H1 (cell line): ENCODE results near the gene SIGLEC12. TPM values are rescaled to one million over a fixed set of nuclear protein-coding genes. Genes with fewer than 3 reads are reported as not detected.

Source experiments
- CTCF ChIA-PET: fragments of 300-600 bp; sonication (Branson Sonifier 250); formaldehyde crosslinking; loops from one replicate; lab custom pipeline; 2021; ENCODE audit not compliant: partially characterized antibody; lab: Charles Lee
- POLR2A ChIA-PET: fragments of 300-600 bp; sonication (Branson Sonifier 250); formaldehyde crosslinking; loops from one replicate; lab custom pipeline; 2021; ENCODE audit warnings: inconsistent platforms; ENCODE audit not compliant: partially characterized antibody; lab: Charles Lee
- DNase-seq, 2 experiments: peaks; one replicate each; pipeline versions ENCODE4 v3.0.0 to v3.0.0-alpha.2; 2010 to 2022; ENCODE audit warnings: low spot score in 2 of 2, low read depth in 1 of 2, mixed read lengths in 1 of 2
- FAIRE-seq: peaks from 2 replicates; lab custom pipeline; 2011; peaks lifted over from hg19 to GRCh38; lab: Jason Lieb, UNC
- H2AFZ ChIP-seq: 2 replicates; pipeline ENCODE4 v1.8.1; 2012; ENCODE audit warnings: low read length, inconsistent platforms
- H2AK5ac ChIP-seq: 2 replicates; pipeline ENCODE4 v1.6.1; 2013; ENCODE audit warnings: low read depth, low read length
- H2BK120ac ChIP-seq: replicated peaks from 2 replicates; pipeline ENCODE3; 2013; ENCODE audit warnings: low read depth, low read length, inconsistent platforms
- H2BK12ac ChIP-seq: 2 replicates; pipeline ENCODE4 v1.6.1; 2013; ENCODE audit warnings: low read depth, low read length
- H2BK15ac ChIP-seq: 2 replicates; pipeline ENCODE4 v1.6.1; 2013; ENCODE audit warnings: low read length
- H2BK20ac ChIP-seq: 2 replicates; pipeline ENCODE4 v1.6.1; 2013; ENCODE audit warnings: low read length
- H2BK5ac ChIP-seq: 2 replicates; pipeline ENCODE4 v1.6.1; 2013; ENCODE audit warnings: low read depth, low read length
- H3K14ac ChIP-seq: 2 replicates; pipeline ENCODE4 v1.6.1; 2013; ENCODE audit warnings: inconsistent platforms; ENCODE audit not compliant: insufficient read length
- H3K18ac ChIP-seq: 2 replicates; pipeline ENCODE4 v1.6.1; 2013; ENCODE audit warnings: low read length; ENCODE audit errors: extremely low read depth
- H3K23ac ChIP-seq: 2 replicates; pipeline ENCODE4 v1.6.1; 2013; ENCODE audit warnings: inconsistent platforms; ENCODE audit not compliant: insufficient read length
- H3K23me2 ChIP-seq: 2 replicates; pipeline ENCODE4 v1.6.1; 2013; ENCODE audit warnings: low read depth, low read length
- H3K27ac ChIP-seq: 2 replicates; pipeline ENCODE4 v1.6.1; 2011; ENCODE audit warnings: low read depth, low read length, inconsistent platforms
- H3K27me3 ChIP-seq, 4 experiments: replicated peaks in 1 of 4; 1 replicate in 1 of 4; 2 replicates in 3 of 4; pipeline versions ENCODE4 v1.6.1 to v1.8.1; 2011 to 2013; ENCODE audit warnings: low read length in 3 of 4, mild to moderate bottlenecking in 3 of 4, inconsistent platforms in 2 of 4, mixed read lengths in 2 of 4, moderate library complexity in 1 of 4; ENCODE audit not compliant: control insufficient read depth in 3 of 4, insufficient read depth in 3 of 4; ENCODE audit errors: extremely low read depth in 1 of 4
- H3K36me3 ChIP-seq, 4 experiments: 2 replicates each; pipeline versions ENCODE4 v1.6.1 to v1.8.1; 2011 to 2013; ENCODE audit warnings: mild to moderate bottlenecking in 4 of 4, low read length in 3 of 4, moderate library complexity in 2 of 4, control low read depth in 1 of 4, inconsistent platforms in 1 of 4; ENCODE audit not compliant: insufficient read depth in 4 of 4, control insufficient read depth in 2 of 4
- H3K4ac ChIP-seq: replicated peaks from 2 replicates; pipeline ENCODE3; 2013; ENCODE audit warnings: low read length, low read depth, mixed read lengths, inconsistent platforms; ENCODE audit not compliant: insufficient read length
- H3K4me1 ChIP-seq, 4 experiments: replicated peaks in 1 of 4; 1 replicate in 1 of 4; 2 replicates in 3 of 4; pipeline versions ENCODE4 v1.6.1 to v1.8.1; 2011 to 2013; ENCODE audit warnings: low read length in 3 of 4, inconsistent platforms in 2 of 4, mixed read lengths in 1 of 4; ENCODE audit not compliant: insufficient read depth in 4 of 4, control insufficient read depth in 3 of 4
- H3K4me2 ChIP-seq, 2 experiments: 2 replicates each; pipeline versions ENCODE4 v1.6.1 to v1.8.1; 2011 to 2013; ENCODE audit warnings: low read depth in 2 of 2, low read length in 2 of 2, control low read depth in 1 of 2, inconsistent platforms in 1 of 2, mild to moderate bottlenecking in 1 of 2; ENCODE audit not compliant: insufficient read depth in 1 of 2
- H3K4me3 ChIP-seq, 4 experiments: fragments of 200-600, 300-600 bp in 1 of 4; sonication (generic), shearing (Covaris generic), sonication (Bioruptor Twin) in 1 of 4; 2 replicates each; pipeline versions ENCODE4 v1.5.1 to v1.8.1; 2011 to 2016; ENCODE audit warnings: low read length in 4 of 4, low read depth in 3 of 4, control low read depth in 2 of 4, inconsistent platforms in 2 of 4, mild to moderate bottlenecking in 2 of 4, mixed read lengths in 1 of 4, moderate library complexity in 1 of 4; ENCODE audit not compliant: insufficient read depth in 2 of 4; ENCODE audit errors: extremely low read depth in 1 of 4
- H3K56ac ChIP-seq: replicated peaks from 2 replicates; pipeline ENCODE3; 2013; ENCODE audit warnings: low read depth, mild to moderate bottlenecking, mixed read lengths, low read length, inconsistent platforms; ENCODE audit not compliant: insufficient read length
- H3K79me1 ChIP-seq: 2 replicates; pipeline ENCODE4 v1.6.1; 2013; ENCODE audit warnings: low read depth, low read length, control low read depth
- H3K79me2 ChIP-seq, 2 experiments: 2 replicates each; pipeline versions ENCODE4 v1.6.1 to v1.8.1; 2012 to 2013; ENCODE audit warnings: low read length in 2 of 2, mild to moderate bottlenecking in 2 of 2, inconsistent platforms in 1 of 2; ENCODE audit not compliant: insufficient read depth in 2 of 2, control insufficient read depth in 1 of 2
- H3K9ac ChIP-seq, 4 experiments: replicated peaks in 1 of 4; 1 replicate in 1 of 4; 2 replicates in 3 of 4; pipeline versions ENCODE4 v1.6.1 to v1.8.1; 2011 to 2013; ENCODE audit warnings: low read depth in 3 of 4, low read length in 3 of 4, control low read depth in 2 of 4, mild to moderate bottlenecking in 2 of 4, moderate library complexity in 2 of 4, inconsistent platforms in 1 of 4; ENCODE audit errors: extremely low read depth in 1 of 4
- H3K9me3 ChIP-seq, 2 experiments: 2 replicates each; pipeline versions ENCODE4 v1.6.1 to v1.8.1; 2012 to 2013; ENCODE audit warnings: mild to moderate bottlenecking in 2 of 2, moderate library complexity in 2 of 2, control low read depth in 1 of 2, inconsistent platforms in 1 of 2, low read depth in 1 of 2, low read length in 1 of 2, mixed read lengths in 1 of 2; ENCODE audit not compliant: insufficient read depth in 2 of 2
- H4K20me1 ChIP-seq, 2 experiments: replicated peaks in 1 of 2; 2 replicates each; pipeline versions ENCODE3 to v1.8.1; 2011 to 2013; ENCODE audit warnings: inconsistent platforms in 2 of 2, low read length in 2 of 2, mild to moderate bottlenecking in 1 of 2; ENCODE audit not compliant: insufficient read depth in 2 of 2, control insufficient read depth in 1 of 2
- H4K5ac ChIP-seq: 2 replicates; pipeline ENCODE4 v1.6.1; 2013; ENCODE audit warnings: low read length, low read depth, mixed read lengths, inconsistent platforms; ENCODE audit not compliant: insufficient read length
- H4K8ac ChIP-seq: 2 replicates; pipeline ENCODE4 v1.8.0; 2013; ENCODE audit warnings: mild to moderate bottlenecking, moderate library complexity, low read length, inconsistent platforms; ENCODE audit not compliant: insufficient read depth; ENCODE audit errors: extremely low read depth
- H4K91ac ChIP-seq: replicated peaks from 2 replicates; pipeline ENCODE3; 2013; ENCODE audit warnings: low read length, mixed read lengths, inconsistent platforms; ENCODE audit not compliant: insufficient read length
- NANOG ChIP-seq: IDR thresholded peaks from 2 replicates; pipeline ENCODE4 v1.6.1; 2011; ENCODE audit warnings: low read length, low read depth, mild to moderate bottlenecking, inconsistent platforms; ENCODE audit not compliant: insufficient read depth, poor library complexity, severe bottlenecking
- RFX5 ChIP-seq: IDR thresholded peaks from 2 replicates; pipeline ENCODE4 v1.6.1; 2011; ENCODE audit warnings: low read depth, low read length, improper control_type of control experiment, borderline replicate concordance
- RNF2 ChIP-seq: fragments of 200-900, 300-1000 bp; sonication (generic); IDR thresholded peaks from 2 replicates; pipeline ENCODE4 v1.7.1; 2016; ENCODE audit warnings: borderline replicate concordance, low read depth, mild to moderate bottlenecking, antibody characterized with exemption, low read length; ENCODE audit not compliant: poor library complexity, severe bottlenecking; ENCODE audit errors: missing control alignments
- SP2 ChIP-seq: IDR thresholded peaks from 2 replicates; pipeline ENCODE4 v1.6.1; 2012; ENCODE audit warnings: mild to moderate bottlenecking, low read length, inconsistent platforms
- ZNF274 ChIP-seq: IDR thresholded peaks from 2 replicates; pipeline ENCODE4 v1.7.0; 2012; ENCODE audit warnings: low read length, borderline replicate concordance; ENCODE audit errors: extremely low read depth
- WGBS, 2 experiments: shearing (Covaris generic) in 1 of 2; methylation state at CpG; one replicate each; pipeline versions ENCODE4 v1.1.6 to v1.1.7; 2013 to 2015; ENCODE audit warnings: low lambda C conversion rate in 2 of 2, mixed read lengths in 2 of 2, inconsistent platforms in 1 of 2, low coverage in 1 of 2, missing lambda C conversion rate in 1 of 2; ENCODE audit not compliant: insufficient replicate concordance in 2 of 2, insufficient coverage in 1 of 2, insufficient read length in 1 of 2; ENCODE audit errors: extremely low coverage in 1 of 2, missing lambda C conversion rate in 1 of 2; 5-methylcytosine and 5-hydroxymethylcytosine counted together
- polyA plus RNA-seq, 7 experiments: library from polyadenylated mRNA; depleted of rRNA in 3 of 7; stranded (reverse) in 5 of 7; unstranded in 2 of 7; fragments of >200 nt in 5 of 7; fragments of 200-250 nt in 2 of 7; gene quantifications; 1 replicate in 5 of 7; 2 replicates in 1 of 7; 4 replicates in 1 of 7; pipeline versions ENCODE4 v1.2.1 to v1.2.3, GENCODE V29; 2011 to 2013; ENCODE audit warnings: missing spikeins in 2 of 7, mixed read lengths in 2 of 7
- total RNA-seq: library from RNA; stranded (reverse); fragmentation: NEBNext Ultra II Directional; extraction: Animal tissue kit (Norgen Biotek cat#: 25700); gene quantifications from 2 replicates; pipeline ENCODE4 v1.2.1, GENCODE V29; 2021

Gene SIGLEC12
- total and polyA plus RNA-seq, 2 of the 8 experiments (the other 6 are each of a cell fraction or from before 2014, with no cell fraction given), result not detected

- Histone ChIP-seq H3K9ac (no peak overlapping the region), H3K23me2 (peaks cover 5% of the 10 kb centered on the region; the same call in 1 of the 2 replicates), H3K36me3 (no peaks in the 10 kb centered on the region), H2AK5ac (no peak overlapping the region), H2BK5ac (no peak overlapping the region), H3K79me1 (no peaks in the 10 kb centered on the region), H3K9me3 (peaks cover 33 to 51% of the 10 kb centered on the region in 2 experiments; a peak in 3 of 4 replicates), H3K27ac (no peak overlapping the region), H2BK20ac (no peak overlapping the region), H3K27me3 (no peaks in the 10 kb centered on the region), H4K8ac (no peak overlapping the region), H3K18ac (no peak overlapping the region), H2BK12ac (no peak overlapping the region), H2AFZ (no peak overlapping the region), H3K4ac (no peak overlapping the region), H4K5ac (no peak overlapping the region), H3K23ac (no peak overlapping the region), H3K14ac (no peak overlapping the region), H4K91ac (no peak overlapping the region), H3K79me2 (no peaks in the 10 kb centered on the region), H3K56ac (no peak overlapping the region), H2BK15ac (no peak overlapping the region), H3K4me1 (peaks cover 0 to 3% (median 0%) of the 10 kb centered on the region in 4 experiments; a peak in 1 of 7 replicates), H2BK120ac (no peak overlapping the region), H3K4me2 (no peak overlapping the region), H3K4me3 (no peak overlapping the region), H4K20me1 (no peaks in the 10 kb centered on the region)
- no peak for DNase-seq
- CTCF ChIA-PET, result interaction anchor here (0.7 kb wide), 1 partner anchor 11 kb away, joined by 3 read pairs; no protein-coding TSS in a partner anchor
- POLR2A ChIA-PET, result no interaction called here
- 76% methylated on average over 14 of the region's 14 CpGs; no CpG with 5 or more reads in 1 of the 2 experiments for WGBS, 2 experiments
- FAIRE-seq, result no peak
- TF ChIP-seq ZNF274, result no peak
- TF ChIP-seq RFX5, result no peak
- no peak for TF ChIP-seq RNF2
- TF ChIP-seq NANOG, result no peak
- no peak for TF ChIP-seq SP2
Measured at GRCh38 chr19:51458899-51459505, 42.6 kb downstream of the SIGLEC12 start.
